Osteocyte (in vitro differentiated cells): Measurements from ENCODE around the gene PINK1. TPM values are rescaled to one million over a fixed set of nuclear protein-coding genes. Genes with fewer than 3 reads are reported as not detected.
"Not testable (repeated sequence)": the region's sequence is repeated elsewhere in the genome, so short reads cannot be mapped to it uniquely, and the experiment has no call there.

Source experiments
- DNase-seq: peaks from one replicate; pipeline ENCODE4 v3.0.0; 2021; ENCODE audit warnings: mixed read lengths; ENCODE audit not compliant: unreplicated experiment; ENCODE audit errors: extremely low spot score
- H3K27ac Mint-ChIP-seq: one replicate; pipeline ENCODE4 v1.8.0; 2021; ENCODE audit warnings: mild to moderate bottlenecking, mixed read lengths; ENCODE audit not compliant: unreplicated experiment
- H3K27me3 Mint-ChIP-seq: one replicate; pipeline ENCODE4 v1.8.0; 2021; ENCODE audit warnings: mixed read lengths; ENCODE audit not compliant: unreplicated experiment
- H3K36me3 Mint-ChIP-seq: one replicate; pipeline ENCODE4 v1.8.0; 2021; ENCODE audit warnings: mixed read lengths; ENCODE audit not compliant: unreplicated experiment
- H3K4me1 Mint-ChIP-seq: one replicate; pipeline ENCODE4 v1.8.0; 2021; ENCODE audit warnings: mixed read lengths; ENCODE audit not compliant: unreplicated experiment
- H3K4me3 Mint-ChIP-seq: one replicate; pipeline ENCODE4 v1.8.0; 2021; ENCODE audit warnings: mild to moderate bottlenecking, moderate library complexity, mixed read lengths; ENCODE audit not compliant: unreplicated experiment
- H3K9me3 Mint-ChIP-seq: one replicate; pipeline ENCODE4 v1.8.0; 2021; ENCODE audit warnings: mixed read lengths; ENCODE audit not compliant: unreplicated experiment
- total RNA-seq: library from RNA; stranded (reverse); gene quantifications from 2 replicates; pipeline ENCODE4 v1.2.1, GENCODE V29; 2021
- TF ChIP-seq, protein P1 (sequence below): fragments of 200-600 bp; sonication (generic); IDR thresholded peaks from 2 replicates; pipeline ENCODE4 v1.5.0; 2021; ENCODE audit warnings: antibody characterized with exemption, mild to moderate bottlenecking, moderate library complexity

PINK1 gene
- total RNA-seq, 1 donor from 2014 or later, result 55.2 TPM

DNA sequence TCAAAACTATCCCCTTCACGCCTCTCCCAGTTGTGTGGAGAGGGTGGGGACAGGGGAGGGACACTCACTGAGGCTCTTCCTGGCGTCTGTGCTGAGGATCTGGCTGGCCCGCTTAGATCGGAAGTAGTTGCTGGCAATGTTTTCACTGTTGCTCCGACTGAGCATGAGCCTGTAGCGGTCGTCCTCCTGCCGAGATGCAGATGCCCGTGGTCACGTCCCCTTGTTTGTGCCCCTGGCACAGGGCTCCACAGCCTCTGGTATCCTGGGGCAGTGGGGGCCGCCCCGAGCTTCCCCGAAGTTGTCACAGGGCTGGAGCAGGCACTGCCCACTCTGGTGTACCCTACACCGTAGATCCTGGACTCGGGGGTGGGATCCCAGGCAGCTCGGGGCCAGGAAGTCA, 32.9 kb downstream of the PINK1 start:
- H3K27me3 Mint-ChIP-seq, result no peaks in the 10 kb centered on the region
- TF ChIP-seq, protein P1, sequence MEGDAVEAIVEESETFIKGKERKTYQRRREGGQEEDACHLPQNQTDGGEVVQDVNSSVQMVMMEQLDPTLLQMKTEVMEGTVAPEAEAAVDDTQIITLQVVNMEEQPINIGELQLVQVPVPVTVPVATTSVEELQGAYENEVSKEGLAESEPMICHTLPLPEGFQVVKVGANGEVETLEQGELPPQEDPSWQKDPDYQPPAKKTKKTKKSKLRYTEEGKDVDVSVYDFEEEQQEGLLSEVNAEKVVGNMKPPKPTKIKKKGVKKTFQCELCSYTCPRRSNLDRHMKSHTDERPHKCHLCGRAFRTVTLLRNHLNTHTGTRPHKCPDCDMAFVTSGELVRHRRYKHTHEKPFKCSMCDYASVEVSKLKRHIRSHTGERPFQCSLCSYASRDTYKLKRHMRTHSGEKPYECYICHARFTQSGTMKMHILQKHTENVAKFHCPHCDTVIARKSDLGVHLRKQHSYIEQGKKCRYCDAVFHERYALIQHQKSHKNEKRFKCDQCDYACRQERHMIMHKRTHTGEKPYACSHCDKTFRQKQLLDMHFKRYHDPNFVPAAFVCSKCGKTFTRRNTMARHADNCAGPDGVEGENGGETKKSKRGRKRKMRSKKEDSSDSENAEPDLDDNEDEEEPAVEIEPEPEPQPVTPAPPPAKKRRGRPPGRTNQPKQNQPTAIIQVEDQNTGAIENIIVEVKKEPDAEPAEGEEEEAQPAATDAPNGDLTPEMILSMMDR, result no peak
- no peak for DNase-seq
- H3K36me3 Mint-ChIP-seq, result no peaks in the 10 kb centered on the region
- no peak overlapping the region for H3K4me3 Mint-ChIP-seq
- H3K27ac Mint-ChIP-seq, result no peak overlapping the region
- H3K9me3 Mint-ChIP-seq, result no peaks in the 10 kb centered on the region
- peaks cover 11% of the 10 kb centered on the region for H3K4me1 Mint-ChIP-seq

- no peaks in the 10 kb centered on the region for H3K27me3 Mint-ChIP-seq
- H3K4me1 Mint-ChIP-seq, result peaks cover 9% of the 10 kb centered on the region
- no peak for DNase-seq
- no peak overlapping the region for H3K4me3 Mint-ChIP-seq
- no peaks in the 10 kb centered on the region for H3K9me3 Mint-ChIP-seq
- TF ChIP-seq, protein P1, result no peak
- no peak overlapping the region for H3K27ac Mint-ChIP-seq
- H3K36me3 Mint-ChIP-seq, result no peaks in the 10 kb centered on the region
Measured at GRCh38 chr1:20666804-20667203, 33.5 kb downstream of the PINK1 start.

- TF ChIP-seq, protein P1, result no peak
- Mint-ChIP-seq H3K36me3 (no peaks in the 10 kb centered on the region), H3K4me3 (no peak overlapping the region), H3K4me1 (no peaks in the 10 kb centered on the region), H3K27ac (no peak overlapping the region), H3K27me3 (no peaks in the 10 kb centered on the region), H3K9me3 (no peaks in the 10 kb centered on the region)
- DNase-seq, result no peak
Measured at GRCh38 chr1:20668581-20668980, 35.3 kb downstream of the PINK1 start.

- H3K27me3 Mint-ChIP-seq, result peaks cover 3% of the 10 kb centered on the region
- no peaks in the 10 kb centered on the region for H3K9me3 Mint-ChIP-seq
- TF ChIP-seq, protein P1, result no peak
- H3K4me3 Mint-ChIP-seq, result no peak overlapping the region
- no peak overlapping the region for H3K27ac Mint-ChIP-seq
- no peaks in the 10 kb centered on the region for H3K4me1 Mint-ChIP-seq
- no peak for DNase-seq
- H3K36me3 Mint-ChIP-seq, result no peaks in the 10 kb centered on the region
Measured at GRCh38 chr1:20670936-20671335, 37.7 kb downstream of the PINK1 start.

DNA sequence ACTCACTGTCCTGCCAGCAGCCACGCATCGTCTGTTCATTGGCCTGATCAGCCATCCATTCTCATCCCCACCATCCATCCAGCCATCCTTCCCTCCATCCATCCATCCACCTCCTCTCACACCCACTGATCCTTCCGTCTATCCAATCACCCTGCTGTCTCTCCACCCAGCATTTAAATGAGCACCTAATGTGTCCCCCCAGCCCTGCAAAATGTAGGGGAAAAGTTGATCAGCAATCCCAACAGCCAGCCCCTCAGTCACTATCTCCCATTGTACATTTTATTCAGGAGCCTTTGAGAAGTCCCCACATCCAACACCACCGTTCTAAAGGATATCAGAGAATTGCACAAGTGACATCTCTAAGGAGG, 39.0 kb downstream of the PINK1 start:
- Mint-ChIP-seq H3K27ac (no peak overlapping the region), H3K4me3 (no peak overlapping the region), H3K27me3 (peaks cover 9% of the 10 kb centered on the region), H3K4me1 (no peaks in the 10 kb centered on the region), H3K9me3 (no peaks in the 10 kb centered on the region), H3K36me3 (no peaks in the 10 kb centered on the region)
- DNase-seq, result no peak
- TF ChIP-seq, protein P1, result no peak

GRCh38 chr1:20673626-20674025, 40.4 kb downstream of the PINK1 start:
- H3K4me3 Mint-ChIP-seq, H3K4me1 Mint-ChIP-seq, H3K36me3 Mint-ChIP-seq, H3K27ac Mint-ChIP-seq, DNase-seq, H3K9me3 Mint-ChIP-seq, H3K27me3 Mint-ChIP-seq: not testable (repeated sequence)
